ENCODE results near the gene APOL1.

DNA sequence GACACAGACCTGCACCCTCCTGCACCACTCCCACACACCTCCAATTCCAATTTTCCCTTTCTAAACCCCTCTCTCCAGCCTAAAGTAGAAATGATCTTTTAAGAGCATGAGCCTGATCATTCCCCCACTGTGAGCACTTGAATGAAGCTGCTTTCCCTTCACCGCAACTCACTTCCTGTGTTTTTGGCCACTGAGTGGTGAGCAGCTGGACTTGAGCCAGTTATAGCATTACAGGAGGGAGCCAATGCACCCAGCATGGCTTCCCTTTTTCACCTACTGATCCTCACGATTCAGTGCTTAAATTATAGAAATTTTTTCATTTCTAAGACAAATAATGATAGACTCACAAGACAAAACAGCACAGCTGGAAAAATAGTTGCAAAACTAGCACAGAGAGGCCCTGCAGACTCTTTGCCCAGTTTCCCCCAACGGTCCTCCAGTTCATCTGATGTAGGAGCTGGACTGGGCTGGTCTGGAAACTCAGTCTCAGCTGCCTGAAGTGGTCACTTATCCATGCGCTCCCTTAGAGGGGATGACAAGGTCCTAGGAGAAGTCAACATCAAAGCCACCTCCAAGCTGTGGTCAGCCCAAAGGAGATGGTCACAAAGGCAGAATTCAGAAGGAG is 41.6 kb upstream of the APOL1 start:
- no peak for TF ChIP-seq EZH2phosphoT487 (IDR thresholded peaks at IDR 0.05; ENCODE audit: borderline replicate concordance)
- TF ChIP-seq, protein P1, sequence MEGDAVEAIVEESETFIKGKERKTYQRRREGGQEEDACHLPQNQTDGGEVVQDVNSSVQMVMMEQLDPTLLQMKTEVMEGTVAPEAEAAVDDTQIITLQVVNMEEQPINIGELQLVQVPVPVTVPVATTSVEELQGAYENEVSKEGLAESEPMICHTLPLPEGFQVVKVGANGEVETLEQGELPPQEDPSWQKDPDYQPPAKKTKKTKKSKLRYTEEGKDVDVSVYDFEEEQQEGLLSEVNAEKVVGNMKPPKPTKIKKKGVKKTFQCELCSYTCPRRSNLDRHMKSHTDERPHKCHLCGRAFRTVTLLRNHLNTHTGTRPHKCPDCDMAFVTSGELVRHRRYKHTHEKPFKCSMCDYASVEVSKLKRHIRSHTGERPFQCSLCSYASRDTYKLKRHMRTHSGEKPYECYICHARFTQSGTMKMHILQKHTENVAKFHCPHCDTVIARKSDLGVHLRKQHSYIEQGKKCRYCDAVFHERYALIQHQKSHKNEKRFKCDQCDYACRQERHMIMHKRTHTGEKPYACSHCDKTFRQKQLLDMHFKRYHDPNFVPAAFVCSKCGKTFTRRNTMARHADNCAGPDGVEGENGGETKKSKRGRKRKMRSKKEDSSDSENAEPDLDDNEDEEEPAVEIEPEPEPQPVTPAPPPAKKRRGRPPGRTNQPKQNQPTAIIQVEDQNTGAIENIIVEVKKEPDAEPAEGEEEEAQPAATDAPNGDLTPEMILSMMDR (conservative IDR thresholded peaks at IDR 0.05; ENCODE audit: low read length) = no peak
